ES-I3 (cell line): ENCODE results near the gene SNX8.

Experiments
- H3K36me3 ChIP-seq: 2 replicates; pipeline ENCODE4 v1.6.1; 2013; ENCODE audit warnings: mild to moderate bottlenecking, low read length, control low read depth, moderate library complexity; ENCODE audit not compliant: insufficient read depth
- H3K4me1 ChIP-seq: 2 replicates; pipeline ENCODE4 v1.6.1; 2013; ENCODE audit warnings: mild to moderate bottlenecking, control low read depth, low read length; ENCODE audit not compliant: insufficient read depth
- H3K9ac ChIP-seq: 2 replicates; pipeline ENCODE4 v1.6.1; 2013; ENCODE audit warnings: low read depth, mild to moderate bottlenecking, low read length, moderate library complexity
- H3K9me3 ChIP-seq: 2 replicates; pipeline ENCODE4 v1.6.1; 2013; ENCODE audit warnings: mild to moderate bottlenecking, low read length, moderate library complexity; ENCODE audit not compliant: control insufficient read depth, insufficient read depth

SNX8 gene

GRCh38 chr7:2214636-2215035, 99.6 kb downstream of the SNX8 start:
- no peak overlapping the region for H3K9ac ChIP-seq
- no peaks in the 10 kb centered on the region for H3K9me3 ChIP-seq
- H3K36me3 ChIP-seq, result peaks cover 34% of the 10 kb centered on the region
- H3K4me1 ChIP-seq, result no peaks in the 10 kb centered on the region

- Histone ChIP-seq H3K9me3 (no peaks in the 10 kb centered on the region), H3K4me1 (no peaks in the 10 kb centered on the region), H3K9ac (no peak overlapping the region), H3K36me3 (peaks cover 34% of the 10 kb centered on the region)
Measured at GRCh38 chr7:2213551-2214215, 100.6 kb downstream of the SNX8 start.

DNA sequence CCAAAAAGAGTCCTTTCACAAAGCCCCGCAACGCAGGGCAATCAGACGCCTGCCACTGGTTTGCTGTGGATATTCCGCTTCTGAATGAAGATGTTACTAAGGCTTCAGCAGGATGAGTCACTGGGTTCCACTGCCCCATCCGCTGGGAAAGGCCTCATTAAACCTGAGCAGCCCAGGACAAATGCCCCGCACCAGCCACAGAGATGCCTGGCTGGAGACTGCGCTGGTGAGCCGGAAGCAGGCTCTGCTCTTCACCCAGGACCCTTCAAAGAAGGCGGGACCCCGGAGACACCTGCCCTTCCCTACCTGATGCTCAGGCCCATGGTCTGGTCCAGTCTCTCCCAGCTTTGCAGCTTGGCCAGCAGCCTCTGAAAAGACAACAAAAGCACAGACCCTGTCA, 101.3 kb downstream of the SNX8 start:
- no peak overlapping the region for H3K9ac ChIP-seq
- no peaks in the 10 kb centered on the region for H3K9me3 ChIP-seq
- H3K4me1 ChIP-seq, result no peaks in the 10 kb centered on the region
- peaks cover 39% of the 10 kb centered on the region for H3K36me3 ChIP-seq

GRCh38 chr7:2211926-2212325, 102.3 kb downstream of the SNX8 start:
- H3K9me3 ChIP-seq, result no peaks in the 10 kb centered on the region
- peaks cover 32% of the 10 kb centered on the region for H3K36me3 ChIP-seq
- no peaks in the 10 kb centered on the region for H3K4me1 ChIP-seq
- H3K9ac ChIP-seq, result no peak overlapping the region

- Histone ChIP-seq H3K36me3 (peaks cover 29% of the 10 kb centered on the region), H3K4me1 (no peaks in the 10 kb centered on the region), H3K9ac (no peak overlapping the region), H3K9me3 (no peaks in the 10 kb centered on the region)
Measured at GRCh38 chr7:2211259-2211880, 102.9 kb downstream of the SNX8 start.

- H3K36me3 ChIP-seq, result peaks cover 25% of the 10 kb centered on the region
- no peaks in the 10 kb centered on the region for H3K4me1 ChIP-seq
- H3K9ac ChIP-seq, result no peak overlapping the region
- no peaks in the 10 kb centered on the region for H3K9me3 ChIP-seq
Measured at GRCh38 chr7:2210551-2211258, 103.5 kb downstream of the SNX8 start.

DNA sequence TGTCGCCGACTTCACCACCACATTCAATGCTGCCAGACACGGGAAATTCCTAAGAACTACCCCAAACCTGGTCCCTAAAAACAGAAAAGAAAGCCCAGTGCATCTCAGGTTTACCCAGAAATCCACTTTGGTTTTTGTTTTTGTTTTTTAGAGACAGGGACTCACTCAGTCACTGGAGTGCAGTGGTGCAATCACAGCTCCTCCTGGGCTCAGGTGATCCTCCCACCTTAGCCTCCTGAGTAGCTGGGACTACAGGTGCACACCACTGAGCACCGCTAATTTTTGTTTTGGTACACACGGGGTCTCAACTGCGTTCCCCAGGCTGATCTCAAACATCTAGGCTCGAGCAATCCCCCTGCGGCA, 104.3 kb downstream of the SNX8 start:
- Histone ChIP-seq H3K9ac (no peak overlapping the region), H3K36me3 (peaks cover 25% of the 10 kb centered on the region), H3K9me3 (no peaks in the 10 kb centered on the region), H3K4me1 (no peaks in the 10 kb centered on the region)

DNA sequence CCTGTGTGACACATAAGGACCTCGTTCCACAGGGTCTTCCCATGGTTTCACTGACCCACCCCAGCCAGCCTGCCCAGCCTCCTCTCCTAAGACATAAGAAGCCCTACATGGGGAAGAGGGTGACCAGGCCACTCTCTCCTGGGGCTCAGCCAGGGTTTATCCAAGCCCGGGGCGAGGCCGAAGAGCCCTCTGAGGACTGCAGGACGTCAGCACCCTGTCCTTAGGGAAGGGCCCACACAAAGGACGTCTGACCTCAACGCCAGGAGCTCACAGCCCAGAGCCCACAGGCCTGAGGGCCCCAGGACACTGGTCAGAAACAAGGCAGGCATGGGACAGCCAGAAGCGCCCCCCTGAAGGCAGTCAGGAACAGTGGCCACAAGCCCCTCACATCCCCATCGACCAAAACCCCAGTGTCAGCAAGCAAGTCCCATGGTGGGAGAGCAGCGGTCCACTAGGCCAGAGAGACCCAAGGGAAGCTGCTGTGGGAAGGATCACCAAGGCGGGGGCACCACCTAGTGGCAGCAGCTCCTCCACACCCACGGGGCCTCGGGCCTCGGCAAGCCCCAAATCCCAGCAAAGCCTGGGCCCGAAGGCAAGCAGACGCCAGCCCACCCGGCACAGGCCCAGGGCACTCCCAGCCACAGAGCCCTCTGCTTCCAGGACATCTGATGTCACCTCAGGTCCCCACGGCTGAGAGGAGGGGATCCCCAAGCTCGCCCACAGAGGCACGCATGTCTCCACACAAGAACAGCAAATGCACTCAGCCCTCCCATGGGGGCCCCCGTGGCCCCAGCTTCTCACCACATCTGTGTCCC, 104.9 kb downstream of the SNX8 start:
- Histone ChIP-seq H3K9ac (no peak overlapping the region), H3K4me1 (no peaks in the 10 kb centered on the region), H3K9me3 (no peaks in the 10 kb centered on the region), H3K36me3 (peaks cover 22% of the 10 kb centered on the region)

GRCh38 chr7:2208712-2209111, 105.5 kb downstream of the SNX8 start:
- peaks cover 2% of the 10 kb centered on the region; the same call in 1 of the 2 replicates for H3K4me1 ChIP-seq
- no peaks in the 10 kb centered on the region for H3K9me3 ChIP-seq
- no peak overlapping the region for H3K9ac ChIP-seq
- peaks cover 22% of the 10 kb centered on the region for H3K36me3 ChIP-seq

- peaks cover 5% of the 10 kb centered on the region; the same call in 1 of the 2 replicates for H3K36me3 ChIP-seq
Measured at GRCh38 chr7:2205036-2205780, 109.0 kb downstream of the SNX8 start.

GRCh38 chr7:2204446-2204845, 109.8 kb downstream of the SNX8 start:
- Histone ChIP-seq H3K4me1 (peaks cover 3% of the 10 kb centered on the region; the same call in 1 of the 2 replicates), H3K36me3 (peaks cover 5% of the 10 kb centered on the region; the same call in 1 of the 2 replicates)

More at GRCh38 chr7:2205036-2205780, 109.0 kb downstream of the SNX8 start:
- H3K4me1 ChIP-seq, result peaks cover 3% of the 10 kb centered on the region; the same call in 1 of the 2 replicates
- no peaks in the 10 kb centered on the region for H3K9me3 ChIP-seq
- no peak overlapping the region for H3K9ac ChIP-seq

DNA sequence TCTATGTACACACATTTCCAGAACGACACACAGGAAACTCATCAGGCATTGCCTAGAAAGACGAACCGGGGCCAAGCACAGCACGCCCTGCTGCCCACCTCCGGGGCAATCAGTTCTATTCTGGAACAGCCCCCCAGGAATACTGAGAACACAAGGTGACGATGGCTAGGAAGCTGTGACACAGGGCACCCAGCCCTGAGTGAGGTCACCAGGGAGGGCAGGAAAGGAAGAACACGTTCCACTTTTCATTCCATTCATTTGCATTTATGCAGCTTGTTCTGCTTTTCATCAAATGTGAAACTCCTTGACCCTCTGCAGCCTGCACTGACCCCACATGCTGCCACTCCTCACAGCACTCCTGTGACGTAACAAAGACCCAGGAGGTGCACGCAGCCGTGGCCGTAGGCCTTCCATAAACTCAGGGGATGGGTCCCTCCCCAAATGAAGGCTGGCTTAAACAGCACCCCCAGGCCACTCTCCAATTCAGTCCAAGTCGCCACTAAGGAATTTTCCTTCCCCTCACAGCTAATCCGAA, 110.4 kb downstream of the SNX8 start:
- Histone ChIP-seq H3K9me3 (no peaks in the 10 kb centered on the region), H3K36me3 (peaks cover 5% of the 10 kb centered on the region; the same call in 1 of the 2 replicates), H3K4me1 (peaks cover 3% of the 10 kb centered on the region; the same call in 1 of the 2 replicates), H3K9ac (no peak overlapping the region)

More at GRCh38 chr7:2204446-2204845, 109.8 kb downstream of the SNX8 start:
- H3K9ac ChIP-seq, result no peak overlapping the region
- no peaks in the 10 kb centered on the region for H3K9me3 ChIP-seq

GRCh38 chr7:2202901-2203765, 111.1 kb downstream of the SNX8 start:
- no peaks in the 10 kb centered on the region for H3K9me3 ChIP-seq
- no peak overlapping the region for H3K9ac ChIP-seq
- peaks cover 3% of the 10 kb centered on the region; the same call in 1 of the 2 replicates for H3K4me1 ChIP-seq
- H3K36me3 ChIP-seq, result peaks cover 1% of the 10 kb centered on the region; the same call in 1 of the 2 replicates
